Breast epithelium (tissue), 3 donors: ENCODE measurements around the gene FOXK1.
"Not testable (repeated sequence)": the region's sequence is repeated elsewhere in the genome, so short reads cannot be mapped to it uniquely, and the experiment has no call there.

Experiments
- POLR2A ChIP-seq: fragments of 450-650 bp; IDR thresholded peaks from one replicate; pipeline ENCODE4 v1.6.1; 2016; ENCODE audit warnings: antibody characterized with exemption, mild to moderate bottlenecking, moderate library complexity
- TF ChIP-seq, protein P1 (sequence below), 3 donors: fragments of 450-650 bp; IDR thresholded peaks; one replicate each; pipeline ENCODE4 v1.5.1; 2016 to 2017; ENCODE audit warnings: antibody characterized with exemption in 3 of 3, mild to moderate bottlenecking in 3 of 3, moderate library complexity in 3 of 3

DNA sequence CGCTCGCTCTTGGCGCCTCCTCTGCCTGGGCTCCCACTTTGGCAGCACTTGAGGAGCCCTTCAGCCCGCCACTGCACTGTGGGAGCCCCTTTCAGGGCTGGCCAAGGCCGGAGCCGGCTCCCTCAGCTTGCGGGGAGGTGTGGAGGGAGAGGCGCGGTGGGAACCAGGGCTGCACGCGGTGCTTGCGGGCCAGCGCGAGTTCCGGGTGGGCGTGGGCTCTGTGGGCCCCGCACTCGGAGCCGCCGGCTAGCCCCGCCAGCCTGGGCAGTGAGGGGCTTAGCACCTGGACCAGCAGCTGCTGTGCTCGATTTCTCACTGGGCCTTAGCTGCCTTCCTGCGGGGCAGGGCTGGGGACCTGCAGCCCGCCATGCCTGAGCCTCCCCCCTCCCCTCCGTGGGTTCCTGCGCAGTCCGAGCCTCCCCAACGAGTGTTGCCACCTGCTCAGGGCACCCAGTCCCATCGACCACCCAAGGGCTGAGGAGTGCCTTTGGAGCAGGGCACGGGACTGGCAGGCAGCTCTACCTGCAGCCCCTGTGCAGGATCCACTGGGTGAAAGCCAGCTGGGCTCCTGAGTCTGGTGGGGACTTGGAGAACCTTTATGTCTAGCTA lies 111.4 kb downstream of the FOXK1 start:
- TF ChIP-seq POLR2A: not testable (repeated sequence)
- TF ChIP-seq, protein P1, sequence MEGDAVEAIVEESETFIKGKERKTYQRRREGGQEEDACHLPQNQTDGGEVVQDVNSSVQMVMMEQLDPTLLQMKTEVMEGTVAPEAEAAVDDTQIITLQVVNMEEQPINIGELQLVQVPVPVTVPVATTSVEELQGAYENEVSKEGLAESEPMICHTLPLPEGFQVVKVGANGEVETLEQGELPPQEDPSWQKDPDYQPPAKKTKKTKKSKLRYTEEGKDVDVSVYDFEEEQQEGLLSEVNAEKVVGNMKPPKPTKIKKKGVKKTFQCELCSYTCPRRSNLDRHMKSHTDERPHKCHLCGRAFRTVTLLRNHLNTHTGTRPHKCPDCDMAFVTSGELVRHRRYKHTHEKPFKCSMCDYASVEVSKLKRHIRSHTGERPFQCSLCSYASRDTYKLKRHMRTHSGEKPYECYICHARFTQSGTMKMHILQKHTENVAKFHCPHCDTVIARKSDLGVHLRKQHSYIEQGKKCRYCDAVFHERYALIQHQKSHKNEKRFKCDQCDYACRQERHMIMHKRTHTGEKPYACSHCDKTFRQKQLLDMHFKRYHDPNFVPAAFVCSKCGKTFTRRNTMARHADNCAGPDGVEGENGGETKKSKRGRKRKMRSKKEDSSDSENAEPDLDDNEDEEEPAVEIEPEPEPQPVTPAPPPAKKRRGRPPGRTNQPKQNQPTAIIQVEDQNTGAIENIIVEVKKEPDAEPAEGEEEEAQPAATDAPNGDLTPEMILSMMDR (IDR thresholded peaks at IDR 0.05): not testable (repeated sequence)
